H1 (cell line): ENCODE results near the gene GCNA.

Source experiments
- BRCA1 ChIP-seq: IDR thresholded peaks from 2 replicates; pipeline ENCODE4 v1.6.1; 2012; ENCODE audit warnings: low read depth, low read length, improper control_type of control experiment
- EZH2 ChIP-seq: fragments of 200-600 bp; sonication (generic); IDR thresholded peaks from 2 replicates; pipeline ENCODE4 v1.7.1; 2012; ENCODE audit warnings: low read depth, mild to moderate bottlenecking, moderate library complexity, low read length, inconsistent platforms; ENCODE audit not compliant: severe bottlenecking
- FOSL1 ChIP-seq: IDR thresholded peaks from 2 replicates; pipeline ENCODE4 v1.6.1; 2011; ENCODE audit warnings: mild to moderate bottlenecking, low read depth, low read length, moderate library complexity; ENCODE audit not compliant: insufficient read depth
- NRF1 ChIP-seq: IDR thresholded peaks from 2 replicates; pipeline ENCODE4 v1.6.1; 2011; ENCODE audit warnings: mild to moderate bottlenecking, low read depth, low read length, improper control_type of control experiment
- POLR2A ChIP-seq, 2 experiments: IDR thresholded peaks; 1 replicate in 1 of 2; 2 replicates in 1 of 2; pipeline ENCODE4 v1.6.1; 2011; ENCODE audit warnings: low read depth in 2 of 2, low read length in 2 of 2, mild to moderate bottlenecking in 2 of 2; ENCODE audit errors: control extremely low read depth in 1 of 2
- RAD21 ChIP-seq, 2 experiments: IDR thresholded peaks in 1 of 2; conservative IDR thresholded peaks in 1 of 2; 2 replicates each; pipeline ENCODE4 v1.6.1; 2011; ENCODE audit warnings: low read depth in 2 of 2, low read length in 2 of 2, improper control_type of control experiment in 1 of 2, inconsistent platforms in 1 of 2, mild to moderate bottlenecking in 1 of 2, moderate library complexity in 1 of 2
- SP1 ChIP-seq: IDR thresholded peaks from 2 replicates; pipeline ENCODE4 v1.6.1; 2011; ENCODE audit warnings: low read depth, low read length
- ZNF274 ChIP-seq: IDR thresholded peaks from 2 replicates; pipeline ENCODE4 v1.7.0; 2012; ENCODE audit warnings: low read length, borderline replicate concordance; ENCODE audit errors: extremely low read depth
- TF ChIP-seq, protein P1 (sequence below), 3 experiments: IDR thresholded peaks; 1 replicate in 2 of 3; 2 replicates in 1 of 3; pipeline versions ENCODE4 v1.5.1 to v1.6.1; 2011; ENCODE audit warnings: low read length in 3 of 3, mild to moderate bottlenecking in 3 of 3, inconsistent platforms in 2 of 3, low read depth in 1 of 3, moderate library complexity in 1 of 3; ENCODE audit not compliant: insufficient read depth in 1 of 3; ENCODE audit errors: control extremely low read depth in 1 of 3
- TF ChIP-seq, protein P2 (sequence below): IDR thresholded peaks from 2 replicates; pipeline ENCODE4 v1.6.1; 2011; ENCODE audit warnings: low read depth, mild to moderate bottlenecking, low read length; ENCODE audit not compliant: insufficient read depth

DNA sequence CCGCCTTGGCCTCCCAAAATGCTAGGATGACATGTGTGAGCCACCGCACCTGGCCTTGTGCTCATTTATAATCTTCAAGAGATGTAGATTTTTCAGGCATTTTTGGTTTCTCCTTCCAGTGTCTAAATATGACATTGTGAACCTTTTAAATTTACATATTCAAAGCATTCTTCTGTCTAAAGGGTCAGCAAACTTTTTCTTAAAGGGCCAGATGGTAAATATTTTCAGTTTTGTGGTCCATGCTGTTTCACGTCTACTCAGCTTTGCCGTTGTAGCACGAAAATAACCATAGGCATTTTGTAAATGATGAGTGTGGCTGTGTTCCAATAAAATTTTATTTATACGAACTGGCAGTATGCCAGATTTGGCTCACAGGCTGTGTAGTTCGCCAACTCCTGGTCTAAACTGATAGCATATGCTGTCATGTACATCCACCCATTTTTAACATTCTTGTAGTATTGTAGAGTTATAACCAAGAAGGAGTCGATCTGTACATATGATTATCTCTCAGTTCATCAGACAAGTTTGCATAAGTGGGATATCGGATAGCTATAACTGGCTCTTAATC lies 12.7 kb upstream of the GCNA start:
- no peak for TF ChIP-seq EZH2
- TF ChIP-seq SP1, result no peak
- no peak for TF ChIP-seq NRF1
- TF ChIP-seq BRCA1, result no peak
- no peak for TF ChIP-seq ZNF274
- TF ChIP-seq, protein P1, sequence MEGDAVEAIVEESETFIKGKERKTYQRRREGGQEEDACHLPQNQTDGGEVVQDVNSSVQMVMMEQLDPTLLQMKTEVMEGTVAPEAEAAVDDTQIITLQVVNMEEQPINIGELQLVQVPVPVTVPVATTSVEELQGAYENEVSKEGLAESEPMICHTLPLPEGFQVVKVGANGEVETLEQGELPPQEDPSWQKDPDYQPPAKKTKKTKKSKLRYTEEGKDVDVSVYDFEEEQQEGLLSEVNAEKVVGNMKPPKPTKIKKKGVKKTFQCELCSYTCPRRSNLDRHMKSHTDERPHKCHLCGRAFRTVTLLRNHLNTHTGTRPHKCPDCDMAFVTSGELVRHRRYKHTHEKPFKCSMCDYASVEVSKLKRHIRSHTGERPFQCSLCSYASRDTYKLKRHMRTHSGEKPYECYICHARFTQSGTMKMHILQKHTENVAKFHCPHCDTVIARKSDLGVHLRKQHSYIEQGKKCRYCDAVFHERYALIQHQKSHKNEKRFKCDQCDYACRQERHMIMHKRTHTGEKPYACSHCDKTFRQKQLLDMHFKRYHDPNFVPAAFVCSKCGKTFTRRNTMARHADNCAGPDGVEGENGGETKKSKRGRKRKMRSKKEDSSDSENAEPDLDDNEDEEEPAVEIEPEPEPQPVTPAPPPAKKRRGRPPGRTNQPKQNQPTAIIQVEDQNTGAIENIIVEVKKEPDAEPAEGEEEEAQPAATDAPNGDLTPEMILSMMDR (IDR thresholded peaks at IDR 0.05; ENCODE audit: control extremely low read depth in 1 of 3, insufficient read depth in 1 of 3, low read depth in 1 of 3, low read length in 3 of 3), result no peak
- no peak for TF ChIP-seq RAD21 (IDR thresholded peaks at IDR 0.05 in 1 of 2, conservative IDR thresholded peaks at IDR 0.05 in 1 of 2; ENCODE audit: low read depth in 2 of 2, low read length in 2 of 2)
- no peak for TF ChIP-seq POLR2A (IDR thresholded peaks at IDR 0.05; ENCODE audit: control extremely low read depth in 1 of 2, low read depth in 2 of 2, low read length in 2 of 2)
- no peak for TF ChIP-seq FOSL1
- TF ChIP-seq, protein P2, sequence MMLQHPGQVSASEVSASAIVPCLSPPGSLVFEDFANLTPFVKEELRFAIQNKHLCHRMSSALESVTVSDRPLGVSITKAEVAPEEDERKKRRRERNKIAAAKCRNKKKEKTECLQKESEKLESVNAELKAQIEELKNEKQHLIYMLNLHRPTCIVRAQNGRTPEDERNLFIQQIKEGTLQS, result no peak
